HG02840 (cell line): ENCODE measurements around the gene JAK1.
"Not testable (repeated sequence)": the region's sequence is repeated elsewhere in the genome, so short reads cannot be mapped to it uniquely, and the experiment has no call there.

ENCODE experiments used
- ATAC-seq: cut with Tn5 transposase; IDR thresholded peaks from one replicate; pipeline ENCODE4 v1.9.1; 2021; ENCODE audit warnings: mild to moderate bottlenecking, moderate library complexity, moderate number of reproducible peaks; ENCODE audit not compliant: unreplicated experiment, low FRiP score

Gene JAK1

DNA sequence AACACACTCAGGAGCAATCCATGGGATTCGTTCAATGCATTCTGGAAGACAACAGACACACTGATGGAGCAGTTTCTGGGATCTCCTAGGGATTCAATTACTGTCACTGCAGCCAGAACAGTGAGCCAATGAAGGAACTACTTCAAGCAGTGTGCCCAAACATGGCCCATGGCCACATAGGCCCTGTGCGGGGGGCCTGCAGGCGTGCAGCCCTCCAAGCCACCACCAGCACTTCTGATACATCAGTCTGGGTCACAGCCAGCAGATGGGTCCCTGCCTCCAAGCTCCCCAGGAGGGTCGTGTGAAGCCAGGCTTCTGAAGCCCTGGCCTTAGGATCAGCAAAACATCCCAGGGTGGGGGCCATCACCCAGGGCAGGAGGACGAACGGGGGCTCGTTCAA is 122.2 kb downstream of the JAK1 start:
- no peak for ATAC-seq

DNA sequence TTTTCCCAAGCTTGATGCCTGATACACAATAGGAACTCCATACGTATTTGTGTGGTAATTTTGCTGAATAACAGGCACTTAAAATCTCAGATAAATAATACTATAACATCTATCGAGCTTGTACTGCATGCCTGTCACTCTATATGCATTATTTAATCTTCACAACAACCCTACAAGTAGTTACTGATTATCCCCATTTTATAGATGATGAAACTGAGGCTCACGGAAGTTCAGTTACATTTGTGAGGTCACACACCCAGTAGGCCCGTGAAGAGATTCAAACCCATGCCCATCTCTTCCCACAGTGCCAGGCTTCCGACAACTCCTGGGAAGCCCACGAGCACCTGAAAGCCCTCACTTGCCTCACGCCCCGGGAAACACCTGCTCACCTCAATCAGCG is 122.7 kb downstream of the JAK1 start:
- ATAC-seq, result no peak

DNA sequence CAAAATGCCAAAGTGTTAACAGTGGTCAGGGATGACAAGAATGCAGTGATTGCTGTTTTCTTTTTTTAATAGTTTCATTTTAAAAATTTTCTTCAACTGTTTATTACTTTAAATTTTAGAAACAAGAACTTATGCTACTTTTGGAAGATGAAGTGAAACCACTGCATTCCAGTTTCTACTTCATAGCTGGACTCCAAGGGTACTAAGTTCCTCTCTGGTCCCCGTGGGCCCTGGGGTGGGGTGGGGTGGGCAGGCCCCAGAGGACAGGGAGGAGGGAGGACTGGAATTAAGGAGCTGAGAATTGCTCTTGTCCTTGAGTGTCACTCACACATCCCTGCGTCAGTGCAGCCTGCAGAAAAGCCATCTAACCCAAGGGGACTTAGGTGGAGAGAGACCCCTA is 124.1 kb downstream of the JAK1 start:
- no peak for ATAC-seq

DNA sequence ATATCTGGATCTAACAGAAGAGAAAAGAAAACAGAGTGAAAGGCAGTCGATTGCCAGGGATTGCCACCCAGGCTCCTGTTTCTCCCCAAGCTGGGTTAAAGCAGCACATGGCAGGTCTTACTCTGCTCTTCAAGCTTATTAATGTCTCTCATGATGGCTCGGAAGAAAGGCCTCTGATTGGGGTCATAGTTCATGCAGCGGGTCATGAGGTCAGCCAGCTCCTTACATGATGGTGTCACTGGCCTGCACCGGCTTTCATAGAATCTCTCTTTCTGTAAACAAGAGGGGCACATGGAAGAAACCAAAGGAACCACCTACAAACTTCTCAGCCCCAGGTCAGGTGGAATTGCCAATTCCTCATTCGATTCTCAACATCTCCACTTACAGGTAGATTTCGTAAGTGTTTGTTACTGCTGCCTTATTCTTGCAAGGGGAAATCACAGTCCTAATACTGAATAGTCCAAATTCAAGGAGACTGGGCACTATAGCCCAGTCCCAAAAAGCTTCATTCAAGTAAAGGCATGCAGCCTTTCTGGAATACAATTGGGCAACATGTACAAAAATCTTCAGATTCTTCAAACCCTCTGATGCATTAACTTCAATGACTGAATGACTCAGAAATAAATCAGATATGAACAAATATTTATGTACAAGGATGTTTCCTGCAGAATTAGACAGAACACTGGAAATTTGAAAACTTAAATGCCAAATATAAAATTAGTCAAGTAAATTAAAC is 124.9 kb downstream of the JAK1 start:
- no peak for ATAC-seq

DNA sequence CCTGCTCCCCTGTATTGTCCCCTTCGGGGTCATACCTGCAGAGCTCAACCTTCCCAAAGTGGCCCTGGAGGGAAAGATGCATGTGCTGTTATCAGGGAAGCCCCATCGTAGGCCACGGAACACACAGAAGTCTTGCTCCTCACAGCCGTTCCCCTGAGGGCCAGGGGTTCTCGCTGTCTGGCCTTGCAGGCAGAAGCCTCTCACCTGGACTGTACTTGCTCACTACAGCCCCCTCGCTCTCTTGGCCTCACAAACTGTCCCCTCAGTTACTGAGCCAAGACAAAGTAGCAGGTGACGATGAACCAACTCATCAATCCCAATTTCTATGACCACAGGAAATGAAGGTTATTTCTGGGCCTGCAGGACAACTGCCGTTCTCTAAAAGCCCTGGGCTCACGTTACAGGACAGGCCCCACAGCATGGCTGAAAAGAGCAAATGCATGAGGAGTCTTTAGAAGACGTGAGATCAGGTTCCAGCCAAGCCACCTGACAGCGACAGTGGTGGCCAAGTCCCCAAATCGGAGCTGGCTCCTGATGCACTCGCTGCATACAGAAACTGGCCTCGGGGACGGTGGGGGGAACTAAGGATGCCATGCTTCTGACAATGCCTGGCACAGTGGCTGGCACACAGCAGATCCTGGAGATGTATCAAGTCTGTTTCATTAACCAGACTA is 126.5 kb downstream of the JAK1 start:
- no peak for ATAC-seq

DNA sequence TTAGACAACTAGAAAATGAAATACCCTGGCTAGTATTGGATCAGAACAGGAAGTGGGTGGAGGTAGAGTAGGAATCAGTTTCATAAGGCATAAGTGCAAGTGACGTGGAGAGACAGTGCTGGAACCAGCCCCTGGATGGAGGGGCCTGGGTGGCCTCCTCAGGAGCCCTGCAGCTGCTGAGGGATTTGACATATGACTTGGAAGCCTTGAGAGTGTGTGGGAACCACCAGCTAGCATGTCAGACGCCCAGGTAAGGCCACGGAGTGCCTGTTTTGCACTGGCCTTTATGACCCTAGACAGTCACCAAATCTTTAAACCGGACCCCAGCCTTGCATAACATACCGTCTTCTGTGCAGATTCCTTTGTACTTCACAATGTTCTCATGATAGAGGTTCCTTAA is 127.1 kb downstream of the JAK1 start:
- no peak for ATAC-seq

DNA sequence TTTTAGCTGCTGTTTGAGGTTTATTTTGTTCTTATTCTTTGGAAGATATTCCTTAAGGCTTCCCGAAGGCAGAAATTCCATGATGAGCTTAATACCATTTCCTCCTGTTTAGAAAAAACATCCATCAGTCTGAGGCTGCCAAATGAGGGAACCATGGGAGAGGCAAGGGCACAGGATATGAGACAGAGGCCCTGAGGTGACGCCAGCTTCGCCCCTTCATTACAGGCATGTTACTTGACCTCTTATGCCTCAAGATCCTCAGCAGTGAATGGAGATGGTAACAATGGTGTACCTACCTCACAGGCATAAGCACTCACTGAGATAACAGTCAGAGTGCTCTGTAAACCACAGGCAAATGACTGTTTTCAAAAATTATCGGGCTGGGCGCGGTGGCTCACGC is 127.9 kb downstream of the JAK1 start:
- ATAC-seq, result no peak

DNA sequence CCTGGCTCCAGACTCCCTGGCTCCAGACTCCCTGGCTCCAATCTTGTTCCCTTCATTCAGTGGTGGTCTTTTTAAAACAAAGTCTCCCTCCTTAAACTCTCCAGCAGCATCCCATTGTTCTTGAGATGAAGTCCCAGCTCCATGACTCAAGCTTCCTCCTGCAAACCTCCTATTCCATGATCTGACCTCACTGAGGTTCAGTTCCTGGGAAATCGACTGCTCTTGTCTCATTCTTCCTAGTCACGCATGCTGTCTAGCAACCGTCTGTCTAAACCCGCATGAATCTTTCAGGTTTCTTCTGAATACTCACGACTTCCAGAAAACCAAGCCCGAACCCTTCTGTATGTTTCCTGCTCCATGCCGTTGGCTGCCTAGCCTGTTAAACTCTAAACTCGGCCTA is 129.5 kb downstream of the JAK1 start:
- no peak for ATAC-seq

DNA sequence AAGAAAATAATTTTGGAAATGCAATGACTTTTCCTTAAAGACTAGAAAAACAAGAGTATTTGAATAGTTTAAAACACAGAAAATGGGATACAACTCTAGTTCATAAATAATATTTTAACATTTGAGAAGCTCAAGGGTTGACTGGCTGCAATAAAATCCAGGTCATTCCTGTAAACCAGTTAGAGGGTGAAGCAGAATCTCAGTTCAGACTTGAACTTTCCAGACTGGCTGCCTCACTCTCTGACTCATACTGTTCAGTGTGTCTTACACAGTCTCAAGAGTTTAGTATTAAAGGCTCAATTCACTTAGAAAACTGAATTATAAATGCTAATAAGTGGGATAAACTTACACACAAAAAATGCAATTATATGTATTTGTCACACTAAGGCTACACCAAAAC is 131.6 kb downstream of the JAK1 start:
- ATAC-seq, result no peak

GRCh38 chr1:64830030-64830651 is 136.2 kb downstream of the JAK1 start:
- no peak for ATAC-seq

GRCh38 chr1:64829411-64830029 is 136.8 kb downstream of the JAK1 start:
- no peak for ATAC-seq

DNA sequence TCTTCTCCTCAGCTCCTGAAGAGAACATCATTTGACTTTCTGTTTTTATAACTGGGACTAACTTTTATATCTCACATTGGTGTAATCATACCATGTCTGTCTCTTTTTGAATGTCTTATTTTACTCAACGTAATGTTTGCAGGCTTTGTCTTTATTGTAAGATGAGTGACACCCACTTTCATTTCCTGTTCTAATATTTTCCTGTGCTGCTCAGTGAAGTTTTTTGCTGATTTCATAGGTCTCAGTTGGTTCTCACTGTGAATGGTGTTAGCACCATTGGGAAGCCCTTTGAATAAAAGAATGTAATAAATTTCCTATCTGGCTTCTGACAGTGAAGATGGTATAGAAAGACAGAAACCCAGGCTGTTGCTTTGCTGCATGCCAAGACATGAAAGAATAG is 137.5 kb downstream of the JAK1 start:
- ATAC-seq, result no peak

- no peak for ATAC-seq
These were observed 139.4 kb downstream of the JAK1 start for GRCh38 chr1:64826991-64827390.

DNA sequence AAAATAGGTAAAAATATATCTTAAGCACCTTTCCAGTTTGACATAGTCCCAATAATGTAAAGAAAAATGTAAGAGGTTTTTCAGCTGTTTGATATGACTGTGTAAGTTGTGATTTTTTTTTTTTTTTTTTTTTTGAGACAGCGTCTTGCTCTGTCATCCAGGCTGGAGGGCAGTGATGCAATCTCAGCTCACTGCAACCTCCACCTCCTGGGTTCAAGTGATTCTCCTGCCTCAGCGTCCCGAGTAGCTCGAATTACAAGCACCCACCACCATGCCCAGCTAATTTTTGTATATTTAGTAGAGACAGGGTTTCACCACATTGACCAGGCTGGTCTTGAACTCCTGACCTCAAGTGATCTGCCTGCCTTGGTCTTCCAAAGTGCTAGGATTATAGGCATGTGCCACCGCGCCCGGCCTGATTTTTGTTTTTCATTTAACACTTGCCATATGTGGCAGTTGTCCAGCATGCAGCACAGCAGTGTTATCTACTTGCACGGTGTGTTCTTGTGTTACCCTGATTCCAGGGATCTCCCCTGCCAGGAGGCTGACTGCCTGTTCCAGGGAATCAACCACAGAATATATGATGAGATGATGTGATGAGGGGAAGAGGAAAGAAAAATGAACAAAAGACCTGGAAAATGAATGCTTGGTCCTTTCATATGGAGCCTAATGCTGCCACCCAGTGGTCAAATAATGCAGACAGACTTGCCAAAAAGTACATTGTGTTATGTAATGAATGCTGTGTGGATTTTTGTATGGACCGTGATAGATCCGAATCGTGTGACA is 142.5 kb downstream of the JAK1 start:
- no peak for ATAC-seq

GRCh38 chr1:64822621-64823020 is 143.7 kb downstream of the JAK1 start:
- ATAC-seq, result no peak

DNA sequence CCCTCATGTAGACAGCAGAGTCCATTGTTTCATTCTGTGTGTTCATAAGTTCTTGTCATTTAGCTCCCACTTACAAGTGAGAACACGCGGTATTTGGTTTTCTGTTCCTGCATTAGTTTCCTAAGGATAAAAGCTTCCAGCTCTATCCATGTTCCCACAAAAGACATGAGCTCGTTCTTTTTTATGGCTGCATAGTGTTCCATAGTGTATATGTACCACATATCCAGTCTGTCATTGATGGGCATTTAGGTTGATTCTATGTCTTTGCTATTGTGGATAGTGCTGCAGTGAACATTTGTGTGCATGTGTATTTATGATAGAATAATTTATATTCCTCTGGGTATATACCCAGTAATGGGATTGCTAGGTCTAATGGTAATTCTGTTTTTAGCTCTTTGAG is 145.8 kb downstream of the JAK1 start:
- not testable (repeated sequence) for ATAC-seq

DNA sequence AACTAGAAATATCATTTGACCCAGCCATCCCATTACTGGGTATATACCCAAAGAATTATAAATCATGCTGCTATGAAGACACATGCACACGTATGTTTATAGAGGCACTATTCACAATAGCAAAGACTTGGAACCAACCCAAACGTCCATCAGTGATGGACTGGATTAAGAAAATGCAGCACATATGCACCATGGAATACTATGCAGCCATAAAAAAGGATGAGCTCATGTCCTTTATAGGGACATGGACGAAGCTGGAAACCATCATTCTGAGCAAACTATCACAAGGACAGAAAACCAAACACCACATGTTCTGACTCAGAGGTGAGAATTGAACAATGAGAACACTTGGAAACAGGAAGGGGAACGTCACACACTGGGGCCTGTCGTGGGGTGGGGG is 149.0 kb downstream of the JAK1 start:
- not testable (repeated sequence) for ATAC-seq

DNA sequence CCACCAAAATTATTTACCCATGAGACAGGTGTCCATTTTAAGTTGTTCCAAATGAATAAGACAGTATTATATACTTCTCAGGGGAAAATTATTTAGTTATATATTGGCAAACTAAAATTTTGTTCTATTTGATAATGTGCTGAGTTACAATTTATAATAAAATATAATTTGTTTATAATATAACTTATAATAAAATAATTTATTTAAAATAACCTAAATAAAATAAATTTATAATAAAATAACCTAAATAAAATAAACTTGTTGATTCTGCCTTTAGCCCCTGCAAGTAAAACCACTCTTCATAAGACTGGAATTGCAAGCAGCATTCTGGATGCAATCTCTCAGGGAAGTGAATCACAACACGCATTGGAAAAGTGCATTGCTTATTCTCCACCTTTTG is 151.9 kb downstream of the JAK1 start:
- no peak for ATAC-seq

- ATAC-seq, result no peak
These were observed 155.2 kb downstream of the JAK1 start for GRCh38 chr1:64811131-64811530.

- ATAC-seq, result no peak
These were observed 156.3 kb downstream of the JAK1 start for GRCh38 chr1:64810001-64810400.

DNA sequence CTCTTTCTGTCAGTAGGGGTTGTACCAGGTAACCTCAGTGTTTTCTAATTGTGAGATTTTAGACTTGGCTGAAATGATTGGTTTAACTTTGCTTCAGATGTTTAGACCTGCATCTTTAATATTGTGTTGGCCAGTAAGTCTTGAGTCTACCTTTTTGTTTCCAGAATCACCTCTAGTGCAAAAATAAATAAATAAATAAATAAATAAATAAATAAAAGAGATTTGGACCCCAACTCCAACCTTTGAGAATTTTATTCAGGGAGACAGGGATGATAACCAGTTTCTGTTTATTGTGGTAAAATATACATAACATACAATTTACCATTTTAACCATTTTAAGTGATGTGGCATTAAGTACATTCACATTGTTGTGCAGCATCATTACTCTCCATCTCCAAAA is 157.0 kb downstream of the JAK1 start:
- no peak for ATAC-seq
